Measurements from ENCODE around the gene HNRNPA0.

The HNRNPA0 gene

DNA sequence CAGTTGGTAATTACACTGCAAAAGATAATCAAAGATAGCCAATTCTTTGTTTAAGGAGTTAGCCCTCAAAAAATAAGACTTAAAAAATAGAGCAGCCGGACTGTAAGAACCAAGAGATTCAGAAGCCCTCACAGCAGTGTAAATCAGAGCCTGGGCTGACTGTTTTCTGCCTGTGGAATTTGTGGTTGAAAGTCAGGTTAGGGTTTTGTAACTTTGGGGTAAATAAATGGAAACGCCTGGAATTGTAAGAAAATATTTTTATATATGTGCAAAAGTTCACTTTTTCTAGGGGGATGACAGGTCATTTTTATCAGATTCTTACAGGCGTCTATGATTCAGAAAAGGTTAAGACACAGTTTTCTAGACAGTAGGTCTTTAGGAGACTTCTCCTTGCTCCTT is 53.9 kb downstream of the HNRNPA0 start:
- H3K4me3 ChIP-seq (replicated peaks; ENCODE audit: low read depth, low read length) = no peak overlapping the region
- TF ChIP-seq CTCF (IDR thresholded peaks at IDR 0.05; ENCODE audit: low read length, missing control alignments) = no peak
- DNase-seq (ENCODE audit: low read depth) = no peak

DNA sequence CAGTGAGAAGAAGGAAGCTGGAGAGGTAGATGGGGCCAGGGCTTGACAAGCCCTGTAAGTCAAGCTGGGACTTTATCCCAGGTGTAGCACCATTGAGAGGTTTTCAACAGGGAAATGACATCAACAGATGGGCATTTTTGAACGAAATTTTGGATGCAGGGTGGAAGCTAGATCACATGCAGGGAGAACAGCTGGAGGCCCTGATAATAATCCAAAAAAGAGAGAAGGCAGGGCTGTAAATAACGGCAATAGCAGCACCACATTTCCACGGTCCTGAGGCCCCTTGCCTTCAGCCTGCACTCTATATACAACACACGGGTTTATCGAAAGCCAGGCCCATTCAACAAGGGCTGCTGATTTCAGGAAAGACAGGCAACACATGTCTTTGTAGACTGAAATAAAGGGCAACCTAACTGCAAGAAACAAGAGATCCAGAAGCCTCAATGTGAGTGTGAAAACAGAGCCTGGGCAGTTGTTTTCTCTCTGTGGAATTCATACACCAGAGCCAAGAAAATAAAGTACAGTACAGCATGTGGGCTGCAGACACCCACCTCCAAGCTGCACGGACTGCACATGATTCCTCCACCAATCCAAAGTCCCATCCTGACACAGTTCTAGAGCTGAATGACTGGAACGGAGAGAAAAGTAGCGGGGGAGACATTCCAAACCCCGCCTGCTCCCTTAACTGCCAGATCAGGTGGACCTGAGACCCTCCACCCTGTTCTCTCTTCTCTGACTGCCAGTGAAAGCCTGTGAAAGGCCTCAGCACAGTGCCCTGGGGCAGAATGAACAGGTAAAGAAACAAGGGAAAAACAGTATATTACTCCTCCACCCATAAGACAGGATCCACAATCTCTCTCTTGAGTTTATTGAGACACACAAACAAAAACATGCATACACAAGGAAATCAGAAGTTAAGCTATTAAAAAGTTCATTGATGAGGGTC is 54.6 kb downstream of the HNRNPA0 start:
- DNase-seq (ENCODE audit: low read depth) = no peak
- H3K4me3 ChIP-seq (replicated peaks; ENCODE audit: low read depth, low read length) = no peak overlapping the region
- no peak for TF ChIP-seq CTCF (IDR thresholded peaks at IDR 0.05; ENCODE audit: low read length, missing control alignments)

- DNase-seq (ENCODE audit: low read depth) = no peak
- H3K4me3 ChIP-seq (replicated peaks; ENCODE audit: low read depth, low read length) = no peak overlapping the region
- TF ChIP-seq CTCF (IDR thresholded peaks at IDR 0.05; ENCODE audit: low read length, missing control alignments) = no peak
Measured at GRCh38 chr5:137696481-137696880, 57.7 kb downstream of the HNRNPA0 start.

GRCh38 chr5:137695651-137696428 is 58.3 kb downstream of the HNRNPA0 start:
- no peak for DNase-seq (ENCODE audit: low read depth)
- no peak overlapping the region for H3K4me3 ChIP-seq (replicated peaks; ENCODE audit: low read depth, low read length)
- peak; percentile 16 for TF ChIP-seq CTCF (IDR thresholded peaks at IDR 0.05; ENCODE audit: low read length, missing control alignments)

All from fibroblast of pulmonary artery (primary cell).